ENCODE results near the gene ANKRD42.

DNA sequence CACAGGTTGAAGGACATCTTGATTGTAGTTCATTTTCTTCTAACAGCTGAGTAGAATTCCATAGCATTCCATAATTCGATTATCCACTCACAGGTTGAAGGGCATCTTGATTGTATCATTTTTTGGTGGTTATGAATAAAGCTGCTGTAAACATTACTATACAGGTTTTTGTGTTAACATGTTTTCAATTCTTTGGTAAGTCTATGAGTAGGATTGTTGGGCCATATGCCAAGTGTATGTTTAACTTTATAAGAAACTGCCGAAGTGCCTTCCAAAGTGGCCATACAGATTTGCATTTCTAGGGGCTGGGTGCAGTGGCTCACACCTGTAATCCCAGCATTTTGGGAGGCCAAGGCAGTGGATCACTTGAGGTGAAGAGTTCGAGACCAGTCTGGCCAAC, 44.6 kb downstream of the ANKRD42 start:
- no peak for TF ChIP-seq CTCF (conservative IDR thresholded peaks at IDR 0.05; ENCODE audit: low read depth, low read length)
- TF ChIP-seq EZH2 (IDR thresholded peaks at IDR 0.05; ENCODE audit: borderline replicate concordance, low read depth, low read length, poor library complexity, severe bottlenecking), result no peak

Measured in A673 (cell line).